GM19239 (cell line): ENCODE data around the gene POU3F1.

ENCODE experiments used
- DNase-seq: peaks from one replicate; pipeline ENCODE4 v3.0.0; 2011; ENCODE audit warnings: low spot score; ENCODE audit not compliant: insufficient read length
- FAIRE-seq: peaks from 2 replicates; lab custom pipeline; 2011; peaks lifted over from hg19 to GRCh38; lab: Jason Lieb, UNC

The POU3F1 gene

DNA sequence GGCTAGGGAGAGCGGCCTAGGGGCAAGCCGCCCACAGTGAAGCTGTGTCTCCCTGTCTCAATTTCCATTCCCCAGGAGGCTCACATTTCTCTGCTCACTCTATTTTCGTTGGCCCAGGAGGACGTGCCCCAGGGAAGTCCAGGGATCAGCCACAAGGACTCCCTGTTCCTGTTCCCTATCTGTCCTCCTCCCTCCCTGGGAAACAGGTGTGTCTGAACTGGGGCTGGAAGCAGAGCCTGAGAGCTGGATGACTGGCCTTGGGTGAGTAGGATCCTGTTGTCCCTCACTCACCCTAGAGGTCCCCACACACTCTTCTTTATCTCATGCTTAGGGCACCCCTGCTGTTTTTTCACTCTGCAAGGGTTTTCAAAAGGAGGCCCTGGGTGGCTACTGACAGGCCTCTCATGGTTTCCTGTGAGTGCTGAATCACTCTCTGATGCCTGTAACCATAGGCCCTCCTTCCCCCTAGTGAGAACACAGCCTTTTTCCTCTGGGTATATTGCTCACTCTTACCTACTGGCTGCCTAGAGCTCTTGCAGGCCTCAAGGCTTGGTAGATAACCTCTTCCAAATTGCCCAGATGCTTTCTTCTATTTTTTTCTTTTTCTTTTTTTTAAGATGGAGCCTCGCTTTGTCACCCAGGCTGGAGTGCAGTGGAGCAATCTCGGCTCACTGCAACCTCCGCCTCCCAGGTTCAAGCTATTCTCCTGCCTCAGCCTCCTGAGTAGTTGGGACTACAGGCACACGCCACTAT is 37.3 kb downstream of the POU3F1 start:
- DNase-seq = no peak
- no peak for FAIRE-seq

DNA sequence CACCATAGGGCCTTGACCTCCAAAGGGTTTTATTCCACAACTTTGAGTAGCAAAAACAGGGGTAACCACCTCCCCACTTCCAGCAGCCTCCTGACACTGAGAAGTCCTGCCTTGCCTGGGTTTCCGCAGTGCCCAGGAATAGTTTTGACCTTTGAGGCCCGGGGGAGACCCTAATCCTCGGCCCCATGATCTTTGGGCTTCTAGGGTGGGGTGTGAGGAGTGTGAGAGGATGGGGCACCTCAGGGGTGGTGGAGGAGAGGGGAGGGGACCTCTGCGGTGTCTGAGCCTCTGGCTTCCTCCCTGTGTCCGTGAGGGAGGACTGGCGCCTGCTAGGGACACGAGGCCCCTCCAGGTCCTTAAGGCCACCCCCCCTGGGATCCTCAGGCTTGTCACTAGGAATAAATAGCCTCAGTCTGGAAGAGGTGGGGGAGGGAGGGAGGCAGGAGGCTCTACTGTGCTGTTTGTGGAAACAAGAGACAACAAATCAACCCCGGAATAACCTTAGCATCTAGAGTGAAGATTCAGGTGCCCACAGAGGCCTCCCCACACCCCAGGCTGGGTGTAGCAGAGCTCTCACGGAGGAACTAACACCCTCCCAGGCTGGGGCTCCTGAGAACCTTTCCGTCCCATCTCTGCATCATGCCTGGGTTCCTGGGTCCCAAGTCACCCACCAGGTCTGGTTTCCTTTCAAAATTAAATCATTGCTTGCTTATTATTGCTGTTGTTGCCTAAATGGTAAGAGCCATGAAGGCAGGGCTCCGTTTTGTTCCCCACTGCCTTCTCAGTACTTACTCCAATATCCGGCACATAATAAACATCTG is 40.4 kb downstream of the POU3F1 start:
- DNase-seq = no peak
- no peak for FAIRE-seq

DNA sequence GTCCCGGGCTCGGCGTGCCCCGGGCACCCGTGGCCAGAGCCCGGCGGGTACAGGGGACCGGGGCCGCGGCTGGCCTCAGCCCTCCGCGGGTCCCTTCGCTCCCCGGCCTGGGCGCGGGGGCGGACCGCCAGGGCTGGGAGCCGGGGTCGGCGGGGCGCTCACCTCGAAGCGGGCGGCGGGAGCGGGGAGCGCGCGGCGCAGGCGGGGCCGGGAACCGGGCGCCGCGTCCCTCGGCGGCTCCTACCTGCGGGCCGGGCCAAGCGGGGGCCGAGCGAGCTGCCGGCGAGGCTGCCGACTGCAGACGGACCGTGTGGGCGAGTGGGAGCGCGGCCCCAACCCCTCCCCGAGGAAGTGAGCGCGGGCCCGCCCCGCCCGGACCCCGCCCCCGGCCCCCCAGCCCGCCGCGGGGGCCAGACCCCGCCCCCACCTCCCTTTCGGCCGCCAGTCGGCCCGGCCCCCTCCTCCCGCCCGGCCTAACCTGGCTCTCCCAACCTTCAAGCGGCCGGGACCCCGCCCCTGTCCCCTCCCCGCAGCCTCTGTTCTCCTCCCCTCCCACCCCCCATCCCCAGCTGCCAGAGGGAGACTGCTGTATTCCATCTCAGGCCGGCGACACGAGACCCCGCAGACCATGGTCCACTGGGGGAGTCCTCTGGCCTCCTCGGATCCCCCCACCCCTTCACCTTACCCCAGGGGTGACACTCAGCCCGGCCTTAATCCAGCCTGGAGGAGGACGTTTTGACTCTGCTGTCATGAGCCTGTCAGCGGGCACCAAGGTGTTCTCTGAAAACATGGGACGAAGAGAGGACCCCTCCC is 41.2 kb downstream of the POU3F1 start, which contains the start of gene FHL3:
FHL3 (minus strand) TSS at position 320 of the 813 bp plus-strand sequence. CDS start 6,102 bp downstream, outside the sequence.
- peak; percentile 62 for FAIRE-seq

DNA sequence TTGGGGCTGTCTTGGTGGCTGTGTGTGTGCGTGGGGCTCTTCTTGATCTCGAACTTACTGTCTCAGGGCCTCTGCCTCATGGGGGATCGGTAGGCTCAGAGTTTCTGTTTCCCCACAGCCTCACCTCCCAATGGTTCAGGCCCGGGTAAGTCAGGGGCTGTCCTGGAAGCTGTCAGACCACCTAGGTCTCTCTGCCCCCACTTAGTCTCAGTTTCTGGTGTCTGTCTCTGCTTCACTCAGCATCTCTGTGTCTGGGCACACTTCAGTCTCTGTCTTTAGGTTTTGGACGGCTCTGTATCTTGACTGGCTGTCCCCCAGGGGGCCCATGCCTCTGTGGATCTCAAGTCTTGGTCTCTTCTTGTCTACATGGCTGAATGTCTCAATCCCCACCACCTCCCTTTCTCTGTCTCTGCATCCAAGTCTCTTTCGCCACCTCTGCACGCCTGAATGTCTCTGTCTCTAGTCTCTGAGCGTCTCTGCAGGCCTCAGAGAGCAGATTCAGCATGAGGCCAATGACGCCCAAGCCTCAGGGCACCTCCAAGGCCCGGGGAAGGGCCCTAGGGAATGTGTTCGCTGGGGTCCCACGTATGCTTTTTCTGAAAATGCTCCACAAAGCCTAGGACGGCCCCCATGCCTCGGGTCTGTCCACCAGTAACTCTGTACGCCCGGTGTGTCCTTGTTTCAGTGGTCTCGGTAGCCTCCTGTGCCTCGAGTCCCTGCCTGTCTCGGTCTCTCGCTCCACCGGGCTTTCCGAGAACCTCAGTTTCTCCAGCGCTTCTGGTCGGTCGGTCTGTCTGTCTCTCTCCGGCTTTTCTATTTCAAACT is 42.1 kb downstream of the POU3F1 start:
- DNase-seq (no peak), FAIRE-seq (peak; percentile 89)

More for the DNA sequence above, 41.2 kb downstream of the POU3F1 start, which contains the start of gene FHL3:
- no peak for DNase-seq

DNA sequence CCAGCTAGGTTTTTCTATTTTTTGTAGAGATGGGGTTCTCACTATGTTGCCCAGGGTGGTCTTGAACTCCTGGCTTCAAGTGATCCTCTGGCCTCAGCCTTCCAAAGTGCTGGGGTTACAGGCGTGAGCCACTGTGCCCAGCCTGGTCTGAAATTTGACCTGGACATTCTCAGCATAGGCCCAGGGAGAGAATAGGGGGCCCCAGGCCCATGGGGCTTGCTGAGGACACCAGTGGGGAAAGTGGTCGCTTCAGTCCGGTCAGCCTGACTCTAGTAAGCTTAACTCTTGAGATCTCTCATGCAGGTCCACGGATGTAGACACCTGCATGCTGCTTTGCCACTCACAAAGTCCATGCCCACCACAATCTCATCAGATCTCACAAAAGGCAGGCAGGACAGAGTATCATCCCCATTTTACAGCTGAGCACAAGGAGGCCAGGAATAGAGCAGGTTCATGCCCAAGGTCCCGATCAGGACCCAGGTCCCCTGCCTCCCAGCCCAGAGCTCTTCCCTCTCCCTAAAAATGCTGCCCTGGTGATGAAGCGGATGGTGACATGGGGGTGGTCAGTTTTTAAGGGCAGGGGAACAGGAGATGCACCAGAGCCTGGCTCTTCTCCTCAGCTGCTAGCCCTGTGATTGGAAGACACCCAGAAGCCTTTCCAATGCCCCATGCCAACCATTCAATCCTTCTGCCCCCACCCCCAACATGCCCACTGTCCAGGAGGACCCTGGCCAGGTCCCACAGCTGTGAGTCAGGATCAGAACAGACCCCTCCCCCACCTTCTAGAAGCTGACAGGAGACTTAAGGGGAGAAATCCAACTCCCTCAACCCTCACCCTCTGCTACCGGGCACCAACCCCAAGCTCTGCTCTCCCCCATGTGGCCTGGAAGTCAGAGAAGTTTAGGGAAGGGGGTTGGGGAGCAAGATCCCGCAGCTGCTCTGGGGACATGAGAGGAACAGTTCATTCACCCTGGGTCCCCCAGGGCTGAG is 43.0 kb downstream of the POU3F1 start:
- FAIRE-seq (no peak), DNase-seq (no peak)

DNA sequence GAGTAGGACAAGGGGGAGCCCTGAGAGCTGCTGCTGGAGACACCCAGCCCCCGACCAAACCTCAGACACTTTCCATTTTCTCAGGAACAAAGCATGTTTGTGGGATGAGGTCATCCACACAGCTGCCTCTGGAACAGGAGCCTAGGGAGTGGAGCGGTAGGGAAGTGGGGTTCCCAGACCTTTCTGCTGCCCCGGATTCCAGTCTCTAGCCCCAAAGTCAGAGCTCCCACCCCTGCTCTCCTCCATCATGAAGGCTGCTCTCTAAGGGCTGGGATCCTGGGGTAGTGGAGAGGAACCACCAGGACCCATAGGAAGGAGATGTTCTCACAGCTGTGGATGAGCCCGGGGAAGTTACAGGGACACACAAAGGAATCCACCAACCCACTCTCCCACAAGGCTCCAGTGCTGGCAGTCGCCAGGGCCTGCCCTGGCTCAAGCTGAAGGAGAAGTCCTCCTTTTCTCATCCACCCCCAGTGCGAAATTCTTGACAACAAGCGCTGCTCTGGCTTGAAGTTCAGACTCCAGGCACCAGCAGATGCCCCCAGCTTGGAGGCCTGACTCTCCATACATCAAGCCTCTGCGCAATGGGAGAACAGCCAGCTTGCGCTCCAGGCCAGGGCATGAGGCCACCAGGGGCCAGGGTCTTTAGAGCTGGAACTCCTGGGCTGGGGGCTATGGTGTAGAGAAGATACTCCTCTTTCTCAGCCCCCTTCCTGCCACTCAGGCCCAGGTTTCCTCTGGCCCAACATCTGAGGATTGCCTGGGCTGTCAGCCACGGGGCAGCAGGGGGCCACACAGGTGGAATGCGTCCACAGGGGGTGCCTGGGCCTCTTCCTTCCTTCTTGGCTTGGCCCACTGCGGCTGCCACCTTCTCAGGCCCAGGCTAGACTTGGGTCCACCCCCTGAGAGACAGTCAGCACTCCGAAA is 45.8 kb downstream of the POU3F1 start:
- no peak for DNase-seq

DNA sequence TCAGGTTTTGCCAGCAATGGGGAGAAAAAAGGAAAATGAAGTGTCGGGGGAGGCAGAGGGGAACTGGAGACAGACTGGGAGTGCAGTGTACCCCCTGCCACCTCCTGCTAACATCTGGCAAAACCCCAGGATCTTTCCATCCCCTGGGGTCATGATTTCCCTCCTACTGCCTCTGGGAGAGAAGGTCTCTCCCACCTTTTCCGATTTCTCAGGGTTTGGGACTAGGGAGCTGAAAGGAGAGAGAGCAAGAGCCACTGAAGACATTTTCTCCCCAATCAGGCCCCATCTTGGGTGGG is 46.4 kb downstream of the POU3F1 start:
- DNase-seq (no peak), FAIRE-seq (no peak)

More for the DNA sequence above, 45.8 kb downstream of the POU3F1 start:
- no peak for FAIRE-seq

DNA sequence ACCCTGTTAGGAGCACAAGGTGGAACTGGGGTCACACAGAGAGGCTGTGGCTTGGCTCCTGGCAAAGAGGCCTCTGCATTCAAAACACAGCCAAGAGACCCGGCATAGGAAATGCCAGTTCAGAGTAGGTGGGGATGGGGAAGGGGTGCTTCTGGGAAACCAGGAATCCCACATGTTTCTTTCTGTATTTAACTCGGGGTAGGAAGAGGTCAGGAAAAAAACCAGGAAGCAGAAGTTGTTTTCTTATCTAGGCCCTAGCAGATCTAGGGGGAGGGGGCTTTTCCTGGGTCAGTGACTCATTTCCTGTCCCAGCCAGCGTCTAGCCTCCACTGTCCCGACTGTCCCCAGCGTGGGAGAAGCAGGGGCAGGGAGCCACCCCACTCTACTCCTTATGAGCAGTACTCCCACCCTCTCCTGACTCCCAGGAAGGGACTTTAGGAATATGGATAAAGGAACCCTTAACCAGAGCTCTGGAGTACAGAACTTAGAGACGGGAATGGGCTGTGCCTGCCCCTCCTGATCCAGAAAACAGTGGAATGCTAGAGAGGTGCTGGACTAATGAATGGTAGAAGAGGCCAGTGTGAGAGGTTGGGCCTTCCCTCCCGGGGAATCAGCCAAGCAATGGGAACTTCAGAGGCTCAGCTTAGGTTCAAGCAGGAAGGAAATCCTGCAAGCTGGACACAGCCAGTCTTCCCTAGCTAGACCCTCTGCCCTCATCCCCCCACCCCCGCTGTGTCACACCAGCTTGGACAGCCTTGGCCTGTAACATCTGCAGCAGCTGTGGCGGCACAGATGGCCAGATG is 47.0 kb downstream of the POU3F1 start:
- FAIRE-seq (peak; percentile 14), DNase-seq (no peak)

DNA sequence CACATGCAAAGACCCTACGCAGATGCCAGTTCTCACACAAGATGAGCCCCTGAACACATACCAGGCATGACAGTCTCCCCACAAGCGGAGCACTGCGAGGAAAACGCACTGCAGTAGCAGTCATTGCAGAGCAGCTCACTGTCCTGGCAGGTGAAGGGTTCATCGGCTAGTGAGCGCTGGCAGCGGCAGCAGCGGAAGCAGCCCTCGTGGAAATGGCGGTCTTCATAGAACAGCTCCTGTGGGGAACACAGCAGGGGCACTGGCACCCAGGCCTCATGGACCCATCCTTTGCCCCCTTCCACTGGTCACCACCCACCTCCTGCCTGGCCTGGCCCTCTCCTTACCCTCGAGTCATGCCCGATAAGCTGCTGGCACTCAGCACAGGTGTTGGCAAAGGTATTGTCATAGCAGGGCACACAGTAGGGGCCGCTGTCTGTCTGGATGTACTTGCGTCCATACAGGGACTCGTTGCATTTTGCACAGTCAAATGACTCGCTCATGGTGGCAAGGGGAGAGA is 47.6 kb downstream of the POU3F1 start:
- no peak for FAIRE-seq
- no peak for DNase-seq

DNA sequence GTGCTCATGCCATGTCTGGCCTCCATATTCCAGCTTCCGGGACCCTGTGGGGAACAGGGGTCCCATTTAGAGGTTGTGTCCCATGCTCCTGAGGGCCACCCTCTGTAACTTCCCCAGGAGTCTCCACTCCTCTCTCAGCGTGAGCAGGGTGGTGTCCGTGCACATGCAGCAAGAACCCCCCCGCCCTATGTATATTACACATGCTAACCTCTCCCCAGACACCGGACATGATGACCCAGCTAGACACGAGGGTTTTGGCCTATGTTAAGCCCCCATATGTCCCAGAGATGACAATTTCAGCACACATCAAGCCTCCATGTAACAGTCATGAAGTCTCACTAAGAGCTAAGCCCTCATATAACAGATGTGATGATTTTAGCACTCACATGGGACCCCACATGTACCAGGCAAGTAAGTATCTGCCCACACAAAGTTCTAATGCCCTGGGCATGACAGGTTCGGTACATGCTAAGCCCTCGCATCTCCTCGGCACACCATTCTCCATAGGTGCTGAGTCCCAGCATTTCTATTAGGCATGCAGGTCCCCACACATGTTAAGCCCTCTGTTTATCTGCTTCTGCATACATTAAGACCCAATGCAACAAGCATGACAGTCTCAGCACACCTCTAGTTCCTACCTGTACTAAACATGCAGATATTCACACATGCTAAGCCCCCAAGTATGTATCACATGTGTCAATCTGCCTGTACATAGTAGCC is 48.3 kb downstream of the POU3F1 start:
- DNase-seq = no peak

DNA sequence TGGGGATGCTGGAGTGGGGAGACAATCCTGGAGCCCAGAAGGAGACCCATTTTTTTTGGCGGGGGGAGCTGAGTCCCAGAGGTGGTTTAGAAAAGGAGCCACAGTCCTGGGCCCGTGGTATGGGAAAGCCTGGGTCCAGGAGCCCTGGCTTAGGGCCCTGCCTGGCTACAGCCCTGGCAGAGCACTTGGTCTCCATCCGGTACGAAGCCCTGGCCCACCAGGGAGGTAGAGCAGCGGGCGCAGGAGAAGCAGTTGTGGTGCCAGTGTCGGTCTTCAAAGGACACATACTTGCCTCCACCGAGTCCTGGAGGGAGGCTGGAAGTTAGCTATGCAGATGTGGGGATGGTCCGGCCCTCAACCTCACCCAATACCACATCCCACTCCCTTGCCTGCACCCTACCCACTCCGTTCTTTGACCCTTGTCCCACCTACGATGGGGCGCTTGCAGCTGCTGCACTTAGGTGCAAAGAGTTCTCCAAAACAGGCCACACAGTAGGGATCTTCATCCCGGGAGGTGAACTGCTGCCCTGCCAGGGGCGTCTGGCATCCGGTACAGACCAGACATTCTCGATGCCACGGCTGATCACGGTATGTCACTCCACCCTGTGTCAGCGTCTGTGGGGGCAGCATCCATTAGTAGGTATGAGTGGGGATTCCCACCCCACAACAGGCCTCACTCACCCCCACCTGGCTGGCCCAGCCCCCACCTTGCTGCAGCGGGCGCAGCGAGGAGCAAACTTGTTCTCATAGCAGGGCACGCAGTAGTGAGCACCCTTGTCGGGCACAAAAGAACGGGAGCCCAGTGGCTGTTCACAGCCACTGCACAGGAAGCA is 49.1 kb downstream of the POU3F1 start:
- no peak for FAIRE-seq

More for the DNA sequence above, 48.3 kb downstream of the POU3F1 start:
- no peak for FAIRE-seq

DNA sequence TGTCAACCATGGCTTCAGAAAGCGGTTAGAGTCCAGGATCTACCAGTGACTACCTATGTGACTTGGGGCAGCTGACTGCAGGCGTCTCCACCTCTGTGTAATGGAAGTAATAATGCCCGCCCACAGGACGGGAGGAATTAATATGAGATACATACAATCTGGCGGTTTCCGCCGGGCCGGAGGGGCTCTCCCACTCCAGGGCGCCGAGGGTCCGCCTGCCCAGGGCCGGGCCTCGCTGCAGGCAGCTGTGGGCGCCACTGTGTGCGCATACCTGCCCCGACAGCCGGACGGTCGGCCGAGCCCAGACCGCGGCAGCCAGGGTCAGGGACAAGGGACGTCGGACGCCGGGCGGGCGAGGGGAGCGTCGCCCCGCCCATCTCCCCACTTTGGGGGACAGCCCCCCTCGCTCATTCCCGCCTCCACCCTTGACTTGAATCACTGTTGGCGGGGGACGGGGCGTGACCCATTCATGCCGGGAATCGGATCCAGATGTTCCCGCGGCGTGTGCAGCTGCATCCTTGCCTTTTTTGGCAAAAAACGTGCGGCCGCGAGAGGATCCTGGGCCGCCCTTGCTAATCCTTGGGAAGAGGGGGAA is 50.7 kb downstream of the POU3F1 start:
- DNase-seq (no peak), FAIRE-seq (no peak)

More for the DNA sequence above, 49.1 kb downstream of the POU3F1 start:
- DNase-seq = no peak

DNA sequence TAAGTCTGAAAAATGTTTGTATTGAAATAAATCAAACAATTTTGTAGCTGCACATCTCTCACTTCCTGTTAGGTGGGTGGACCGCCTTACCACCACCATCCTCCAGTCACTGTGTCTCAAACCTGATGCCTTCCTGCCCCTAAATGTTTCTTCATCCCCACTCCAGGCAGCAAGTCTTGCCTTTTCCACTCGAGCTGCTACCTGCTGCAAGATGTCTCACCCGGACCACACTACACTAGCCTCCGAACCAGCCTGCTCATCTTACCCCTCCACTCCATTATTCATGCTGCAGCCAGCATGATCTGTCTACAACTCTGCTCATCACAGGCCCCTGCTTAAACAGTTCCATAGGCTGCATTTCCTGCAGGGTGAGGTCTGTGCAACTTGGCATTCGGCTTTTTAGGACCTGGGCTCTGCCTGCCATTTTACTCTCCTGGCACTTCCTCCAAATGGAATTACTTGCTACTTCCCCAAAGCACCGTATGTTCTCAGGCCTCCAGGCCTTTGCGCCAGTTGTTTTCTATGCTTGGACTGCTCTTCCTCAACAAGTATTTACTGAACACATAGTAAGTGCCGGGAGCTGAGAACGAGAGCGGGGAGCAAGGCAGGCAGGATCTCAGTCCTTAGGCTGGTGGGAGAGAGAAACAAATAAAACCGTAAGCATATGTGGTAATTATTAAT is 51.6 kb downstream of the POU3F1 start:
- no peak for DNase-seq
- FAIRE-seq = no peak
